Choroid plexus epithelial cell (primary cell): Measurements from ENCODE around the gene FBN1.

ENCODE experiments used
- DNase-seq: peaks from one replicate; pipeline ENCODE4 v3.0.0-alpha.2; 2010; ENCODE audit warnings: low read depth
- H3K4me3 ChIP-seq: 2 replicates; pipeline ENCODE4 v1.5.1; 2011; ENCODE audit warnings: low read depth, mild to moderate bottlenecking, control low read depth, low read length, moderate library complexity
- CTCF ChIP-seq: conservative IDR thresholded peaks from 2 replicates; pipeline ENCODE4 v1.5.1; 2011; ENCODE audit warnings: low read depth, mild to moderate bottlenecking, control low read depth, inconsistent platforms, low read length, moderate library complexity

FBN1 gene

GRCh38 chr15:48645558-48646330 is at the start of gene FBN1:
Gene FBN1, minus strand, starts transcription at chr15:48645709. Its CDS starts 940 bp downstream, at chr15:48644769.
- no peak for TF ChIP-seq CTCF
- peak within 1 kb of the TSS; percentile 92 for H3K4me3 ChIP-seq
- DNase-seq = peak; percentile 93

- no peak overlapping the region for H3K4me3 ChIP-seq
- TF ChIP-seq CTCF = no peak
- DNase-seq = peak; percentile 57
These were observed 48.0 kb upstream of the FBN1 start for GRCh38 chr15:48693484-48693883.

- no peak overlapping the region for H3K4me3 ChIP-seq
- no peak for TF ChIP-seq CTCF
- DNase-seq = no peak
These were observed 43.0 kb upstream of the FBN1 start for GRCh38 chr15:48688493-48688892.

- DNase-seq = no peak
- no peak for TF ChIP-seq CTCF
- no peak overlapping the region for H3K4me3 ChIP-seq
These were observed 38.7 kb upstream of the FBN1 start for GRCh38 chr15:48683991-48684765.

- H3K4me3 ChIP-seq = no peak overlapping the region
- DNase-seq = peak; percentile 85
- TF ChIP-seq CTCF = peak; percentile 8
These were observed 37.6 kb upstream of the FBN1 start for GRCh38 chr15:48682942-48683651.

GRCh38 chr15:48681353-48681752 is 35.8 kb upstream of the FBN1 start:
- no peak for TF ChIP-seq CTCF
- no peak overlapping the region for H3K4me3 ChIP-seq
- DNase-seq = peak; percentile 62
